Amniotic stem cell (primary cell): ENCODE data around the gene UPF2.
A peak's percentile ranks its signal among the peaks of the same experiment; 100 is the strongest.
"Not testable (repeated sequence)": the region's sequence is repeated elsewhere in the genome, so short reads cannot be mapped to it uniquely, and the experiment has no call there.

Experiments used
- DNase-seq: peaks from one replicate; lab custom pipeline; 2025; lab: John Stamatoyannopoulos, UW

The UPF2 gene

GRCh38 chr10:12042409-12042796, 206 bp downstream of the UPF2 start:
- no peak for DNase-seq

GRCh38 chr10:12041766-12042408, 722 bp downstream of the UPF2 start:
- DNase-seq, result no peak

DNA sequence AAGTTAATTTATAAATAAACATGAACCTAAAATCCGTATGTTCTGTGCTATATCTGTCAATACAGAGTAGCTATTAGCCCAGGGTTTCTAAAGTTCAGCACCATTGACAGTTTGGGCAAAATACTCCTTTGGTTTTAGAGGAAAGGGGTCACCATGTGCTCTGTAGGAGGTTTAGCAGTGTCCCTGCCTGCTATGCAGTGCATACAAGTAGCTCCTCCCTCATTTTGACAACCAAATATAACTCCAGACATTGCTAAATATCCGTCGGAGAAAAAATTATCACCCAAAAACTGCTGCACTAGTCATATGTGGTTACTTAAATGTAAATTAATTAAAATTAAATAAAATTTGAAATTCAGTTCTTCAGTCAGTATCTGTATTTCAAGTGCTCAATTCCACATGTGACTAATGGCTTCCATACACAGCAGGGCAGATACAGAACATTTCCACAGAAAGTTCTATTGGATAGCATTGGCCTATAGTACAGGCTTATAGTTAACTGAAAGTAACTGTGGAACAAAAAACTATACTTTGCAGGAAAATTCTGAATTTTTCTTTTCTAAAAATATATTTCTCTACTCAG, 6.4 kb downstream of the UPF2 start:
- DNase-seq, result no peak

- no peak for DNase-seq
Measured at GRCh38 chr10:12031404-12031803, 11.2 kb downstream of the UPF2 start.

DNA sequence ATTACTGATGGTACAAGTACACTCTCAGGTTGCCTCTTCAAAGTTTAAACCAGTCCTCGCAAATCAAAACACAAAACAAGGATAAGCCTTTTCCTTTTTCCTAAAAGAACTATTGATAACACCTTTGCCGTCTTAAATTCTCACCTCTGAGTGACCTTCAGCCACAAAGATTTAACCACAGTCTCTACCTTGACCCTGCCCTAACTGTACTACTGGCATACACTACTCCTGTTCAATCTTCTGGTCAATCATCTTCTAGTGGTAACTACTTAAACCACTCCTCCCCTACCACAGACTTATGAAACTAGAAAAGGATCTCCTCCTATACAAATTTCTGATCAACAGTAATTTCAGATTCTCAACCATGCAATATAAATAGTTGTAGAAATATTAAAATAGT, 15.1 kb downstream of the UPF2 start:
- no peak for DNase-seq

DNA sequence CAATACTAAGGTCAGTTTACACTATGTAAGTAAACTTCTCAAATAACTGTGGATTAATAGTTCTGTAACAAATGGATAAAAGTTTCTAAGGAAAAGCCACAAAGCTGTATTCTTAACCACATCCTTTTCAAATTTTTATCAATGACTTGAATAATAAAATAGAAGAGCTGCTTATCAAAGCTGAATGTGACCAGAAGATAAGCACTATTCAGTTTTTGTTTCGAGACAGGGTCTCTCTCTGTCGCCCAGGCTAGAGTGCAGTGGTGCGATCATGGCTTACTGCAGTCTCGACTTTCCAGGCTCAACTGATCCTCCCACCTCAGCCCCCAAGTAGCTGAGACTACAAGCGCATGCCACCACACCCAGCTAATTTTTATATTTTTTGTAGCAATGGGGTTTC, 17.0 kb downstream of the UPF2 start:
- DNase-seq, result no peak

- no peak for DNase-seq
Measured at GRCh38 chr10:12022580-12023257, 19.9 kb downstream of the UPF2 start.

GRCh38 chr10:12020574-12020973, 22.0 kb downstream of the UPF2 start:
- DNase-seq, result no peak

- DNase-seq, result no peak
Measured at GRCh38 chr10:12019283-12019971, 23.2 kb downstream of the UPF2 start.

- no peak for DNase-seq
Measured at GRCh38 chr10:12018438-12019282, 23.9 kb downstream of the UPF2 start.

DNA sequence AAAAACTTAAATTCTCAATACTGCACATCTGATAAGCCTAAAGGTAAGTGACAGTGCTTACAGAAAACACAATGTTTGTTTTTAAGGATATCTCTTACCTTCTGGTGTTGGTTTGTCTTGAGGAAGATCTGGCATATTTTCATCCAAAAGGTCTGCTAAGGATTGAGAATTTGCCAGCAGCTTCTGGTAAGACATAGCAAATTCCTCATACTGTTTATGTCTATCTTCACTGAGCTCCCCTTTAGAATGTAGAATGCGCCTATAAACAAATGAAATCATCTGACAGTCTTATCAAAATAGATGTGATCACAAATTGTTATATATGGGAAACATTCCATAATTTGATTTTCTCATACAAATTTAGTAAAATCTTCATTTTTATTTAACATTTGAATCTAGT, 28.7 kb downstream of the UPF2 start:
- DNase-seq, result no peak

GRCh38 chr10:12013391-12013790, 29.2 kb downstream of the UPF2 start:
- DNase-seq, result not testable (repeated sequence)

GRCh38 chr10:12010353-12010752, 32.3 kb downstream of the UPF2 start:
- DNase-seq, result no peak

GRCh38 chr10:12008842-12009241, 33.8 kb downstream of the UPF2 start:
- DNase-seq, result not testable (repeated sequence)

DNA sequence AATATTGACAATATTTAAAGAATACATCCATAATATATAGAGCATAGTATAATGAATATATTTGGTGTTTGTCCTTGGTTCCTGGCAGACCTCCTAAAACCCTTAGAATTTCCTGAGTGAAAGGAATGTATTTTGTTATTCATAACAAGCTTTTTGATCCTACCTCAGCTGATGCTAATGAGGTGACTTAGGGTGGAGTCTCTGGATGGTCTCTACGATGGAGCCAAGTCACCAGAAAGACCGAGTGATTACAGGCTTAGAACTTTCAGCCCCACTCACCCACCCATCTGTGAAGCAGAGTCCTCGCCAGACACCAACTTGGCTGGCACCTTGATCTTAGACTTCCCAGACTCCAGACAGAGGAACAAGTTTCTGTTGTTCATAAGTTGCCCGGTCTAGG, 35.9 kb downstream of the UPF2 start:
- no peak for DNase-seq

- DNase-seq, result no peak
Measured at GRCh38 chr10:11993834-11994468, 48.7 kb downstream of the UPF2 start.

- DNase-seq, result no peak
Measured at GRCh38 chr10:11988924-11989323, 53.7 kb downstream of the UPF2 start.

DNA sequence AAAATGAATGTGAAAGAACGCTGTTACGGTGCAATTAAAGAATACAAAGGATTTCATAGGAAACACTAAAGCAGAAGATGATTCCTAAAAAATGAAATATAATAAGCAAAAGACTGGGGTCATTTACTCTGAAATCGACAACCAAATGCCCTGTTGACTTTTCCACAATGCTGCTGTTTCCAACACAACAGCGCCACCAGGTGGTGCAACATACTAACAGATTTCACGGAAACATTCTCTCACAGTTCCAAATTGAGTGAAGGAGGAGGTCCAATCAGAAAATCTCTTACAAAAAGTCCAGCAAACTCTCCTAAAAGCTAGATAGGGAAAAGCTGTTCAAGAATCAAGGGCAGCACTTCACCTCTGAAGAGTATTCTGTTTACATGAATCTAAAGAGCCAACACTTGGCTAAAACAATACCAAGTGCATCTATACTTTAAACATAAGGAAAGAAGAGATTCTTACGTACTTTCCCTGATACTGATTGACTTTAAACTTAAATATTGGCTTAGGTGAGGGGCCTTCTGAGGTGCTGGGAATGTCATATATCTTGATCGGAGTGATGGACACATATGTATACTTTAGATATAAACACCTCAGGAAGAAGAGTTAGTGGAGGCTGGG, 55.9 kb downstream of the UPF2 start:
- DNase-seq, result peak; percentile 61

DNA sequence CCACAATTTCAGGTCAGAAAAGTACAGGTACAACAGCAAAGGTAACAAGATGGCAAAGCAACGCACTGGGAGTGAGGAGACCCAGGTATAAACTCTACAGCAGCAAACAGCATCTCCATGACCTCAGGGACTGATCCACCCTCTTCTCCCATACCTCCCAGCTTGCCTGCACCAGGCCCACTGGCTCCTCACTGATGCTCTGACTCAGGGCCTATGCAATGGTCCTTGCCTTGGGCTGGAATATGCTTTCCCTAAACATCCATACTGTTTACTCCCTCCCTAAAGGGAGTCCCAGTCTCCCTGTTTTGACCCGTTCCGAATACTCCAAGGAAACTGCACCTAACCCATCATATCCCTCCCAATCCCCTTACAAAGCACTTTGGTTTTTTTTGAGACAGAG, 60.4 kb downstream of the UPF2 start:
- no peak for DNase-seq

- DNase-seq, result no peak
Measured at GRCh38 chr10:11975795-11976194, 66.8 kb downstream of the UPF2 start.

DNA sequence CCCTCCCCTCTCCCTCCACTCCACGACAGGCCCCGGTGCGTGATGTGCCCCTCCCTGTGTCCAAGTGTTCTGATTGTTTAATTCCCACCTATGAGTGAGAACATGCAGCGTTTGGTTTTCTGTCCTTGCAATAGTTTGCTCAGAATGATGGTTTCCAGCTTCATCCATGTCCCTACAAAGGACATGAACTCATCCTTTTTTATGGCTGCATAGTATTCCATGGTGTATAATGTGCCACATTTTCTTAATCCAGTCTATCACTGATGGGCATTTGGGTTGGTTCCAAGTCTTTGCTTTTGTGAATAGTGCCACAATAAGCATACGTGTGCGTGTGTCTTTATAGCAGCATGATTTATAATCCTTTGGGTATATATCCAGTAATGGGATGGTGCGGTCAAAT, 70.1 kb downstream of the UPF2 start:
- DNase-seq, result not testable (repeated sequence)
